Hepatocyte (in vitro differentiated cells): ENCODE data around the gene BCL7B. TPM values are rescaled to one million over a fixed set of nuclear protein-coding genes. Genes with fewer than 3 reads are reported as not detected.

Experiments
- DNase-seq: peaks from one replicate; pipeline ENCODE4 v3.0.0-alpha.2; 2016; ENCODE audit warnings: low spot score
- H2AFZ ChIP-seq: fragments of 200-600 bp; sonication (generic); 2 replicates; pipeline ENCODE4 v1.6.0; 2016; ENCODE audit warnings: antibody characterized with exemption, mild to moderate bottlenecking
- H3K27ac ChIP-seq: fragments of 200-600 bp; sonication (generic); 2 replicates; pipeline ENCODE4 v1.5.1; 2016; ENCODE audit warnings: mild to moderate bottlenecking
- H3K27me3 ChIP-seq: fragments of 200-600 bp; sonication (generic); 2 replicates; pipeline ENCODE4 v1.6.1; 2016
- H3K36me3 ChIP-seq: fragments of 200-600 bp; sonication (generic); replicated peaks from 2 replicates; pipeline ENCODE4 v1.5.1; 2016; ENCODE audit warnings: low read depth; ENCODE audit not compliant: insufficient read depth
- H3K4me1 ChIP-seq: fragments of 200-600 bp; sonication (generic); 2 replicates; pipeline ENCODE4 v1.5.1; 2016; ENCODE audit warnings: mild to moderate bottlenecking, moderate library complexity; ENCODE audit not compliant: insufficient read depth
- H3K4me2 ChIP-seq: fragments of 200-600 bp; sonication (generic); 2 replicates; pipeline ENCODE4 v1.6.0; 2016
- H3K4me3 ChIP-seq: fragments of 200-600 bp; sonication (generic); 2 replicates; pipeline ENCODE4 v1.5.1; 2016; ENCODE audit warnings: mild to moderate bottlenecking
- H3K79me2 ChIP-seq: fragments of 200-600 bp; sonication (generic); 2 replicates; pipeline ENCODE4 v1.6.0; 2017; ENCODE audit warnings: mild to moderate bottlenecking
- H3K9me2 ChIP-seq: fragments of 200-600 bp; sonication (generic); replicated peaks from 2 replicates; pipeline ENCODE4 v1.6.0; 2017; ENCODE audit warnings: mild to moderate bottlenecking; ENCODE audit not compliant: insufficient read depth
- H3K9me3 ChIP-seq: fragments of 200-600 bp; sonication (generic); 2 replicates; pipeline ENCODE4 v1.5.1; 2016; ENCODE audit warnings: low read depth, mild to moderate bottlenecking
- H4K20me1 ChIP-seq: fragments of 200-600 bp; sonication (generic); 2 replicates; pipeline ENCODE4 v1.6.0; 2016; ENCODE audit warnings: mild to moderate bottlenecking; ENCODE audit not compliant: insufficient read depth, poor library complexity, severe bottlenecking
- EZH2 ChIP-seq: fragments of 200-600 bp; sonication (generic); IDR thresholded peaks from 2 replicates; pipeline ENCODE4 v1.6.1; 2016; ENCODE audit warnings: antibody characterized with exemption, mild to moderate bottlenecking, borderline replicate concordance
- EZH2phosphoT487 ChIP-seq: fragments of 200-600 bp; sonication (generic); IDR thresholded peaks from one replicate; pipeline ENCODE4 v1.6.1; 2018; ENCODE audit warnings: antibody characterized with exemption, mild to moderate bottlenecking, low read depth, moderate library complexity; ENCODE audit not compliant: unreplicated experiment, severe bottlenecking
- WGBS: methylation state at CpG from one replicate; pipeline ENCODE4 v1.1.6; 2016; ENCODE audit warnings: low lambda C conversion rate; ENCODE audit errors: missing lambda C conversion rate; 5-methylcytosine and 5-hydroxymethylcytosine counted together
- polyA plus RNA-seq: library from polyadenylated mRNA; unstranded; fragments of >200 nt; fragmentation: Nextera tagmentation; extraction: Ambion mirVana; gene quantifications from 2 replicates; pipeline ENCODE4 v1.2.1, GENCODE V29; 2016
- total RNA-seq: library from RNA; depleted of rRNA; stranded (reverse); fragments of >200 nt; gene quantifications from 2 replicates; pipeline ENCODE4 v1.2.3, GENCODE V29; 2014
- TF ChIP-seq, protein P1 (sequence below): fragments of 200-600 bp; sonication (generic); IDR thresholded peaks from 2 replicates; pipeline ENCODE4 v1.5.1; 2016; ENCODE audit warnings: antibody characterized with exemption, mild to moderate bottlenecking; ENCODE audit not compliant: poor library complexity

BCL7B gene
- total and polyA plus RNA-seq, 2 experiments from 2014 or later = 44.7 to 54.0 TPM

DNA sequence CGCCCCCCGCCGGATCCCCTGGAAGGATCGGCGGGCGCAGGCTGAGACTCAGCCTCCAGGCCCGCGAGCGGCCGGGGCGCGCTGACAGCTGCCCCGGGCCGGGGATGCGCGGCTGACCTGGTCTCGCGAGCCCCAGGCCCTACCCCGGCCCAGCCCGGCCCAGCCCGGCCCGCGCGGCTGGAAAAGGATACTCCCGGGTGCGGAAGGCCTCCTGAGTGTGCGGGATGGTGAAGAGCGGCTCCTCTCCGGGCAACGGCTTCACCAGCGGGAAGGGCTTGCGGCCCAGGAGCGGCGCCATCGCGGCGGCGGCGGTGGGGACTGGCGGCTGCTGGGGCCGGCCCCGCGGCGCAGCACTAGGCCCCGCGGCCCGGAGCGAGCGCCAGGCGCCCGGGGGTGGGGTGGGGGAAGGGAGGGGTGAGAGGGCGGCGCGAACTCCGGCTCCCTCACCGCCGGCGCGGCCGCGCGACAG lies 35.8 kb downstream of the BCL7B start:
- DNase-seq = peak; percentile 79
- H3K79me2 ChIP-seq = peaks cover 53% of the 10 kb centered on the region
- WGBS = 0% methylated on average over 10 of the region's 62 CpGs
- peaks cover 42% of the 10 kb centered on the region for H4K20me1 ChIP-seq
- H3K27ac ChIP-seq = peak overlapping the region; percentile 89
- H3K9me3 ChIP-seq = no peaks in the 10 kb centered on the region
- peak overlapping the region; percentile 79 for H3K4me2 ChIP-seq
- no peaks in the 10 kb centered on the region for H3K9me2 ChIP-seq
- H2AFZ ChIP-seq = peak overlapping the region; percentile 58
- TF ChIP-seq, protein P1, sequence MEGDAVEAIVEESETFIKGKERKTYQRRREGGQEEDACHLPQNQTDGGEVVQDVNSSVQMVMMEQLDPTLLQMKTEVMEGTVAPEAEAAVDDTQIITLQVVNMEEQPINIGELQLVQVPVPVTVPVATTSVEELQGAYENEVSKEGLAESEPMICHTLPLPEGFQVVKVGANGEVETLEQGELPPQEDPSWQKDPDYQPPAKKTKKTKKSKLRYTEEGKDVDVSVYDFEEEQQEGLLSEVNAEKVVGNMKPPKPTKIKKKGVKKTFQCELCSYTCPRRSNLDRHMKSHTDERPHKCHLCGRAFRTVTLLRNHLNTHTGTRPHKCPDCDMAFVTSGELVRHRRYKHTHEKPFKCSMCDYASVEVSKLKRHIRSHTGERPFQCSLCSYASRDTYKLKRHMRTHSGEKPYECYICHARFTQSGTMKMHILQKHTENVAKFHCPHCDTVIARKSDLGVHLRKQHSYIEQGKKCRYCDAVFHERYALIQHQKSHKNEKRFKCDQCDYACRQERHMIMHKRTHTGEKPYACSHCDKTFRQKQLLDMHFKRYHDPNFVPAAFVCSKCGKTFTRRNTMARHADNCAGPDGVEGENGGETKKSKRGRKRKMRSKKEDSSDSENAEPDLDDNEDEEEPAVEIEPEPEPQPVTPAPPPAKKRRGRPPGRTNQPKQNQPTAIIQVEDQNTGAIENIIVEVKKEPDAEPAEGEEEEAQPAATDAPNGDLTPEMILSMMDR = no peak
- TF ChIP-seq EZH2phosphoT487 (no peak), EZH2 (no peak)
- peaks cover 17% of the 10 kb centered on the region for H3K4me1 ChIP-seq
- H3K4me3 ChIP-seq = peak overlapping the region; percentile 87
- no peaks in the 10 kb centered on the region for H3K36me3 ChIP-seq
- no peaks in the 10 kb centered on the region for H3K27me3 ChIP-seq

DNA sequence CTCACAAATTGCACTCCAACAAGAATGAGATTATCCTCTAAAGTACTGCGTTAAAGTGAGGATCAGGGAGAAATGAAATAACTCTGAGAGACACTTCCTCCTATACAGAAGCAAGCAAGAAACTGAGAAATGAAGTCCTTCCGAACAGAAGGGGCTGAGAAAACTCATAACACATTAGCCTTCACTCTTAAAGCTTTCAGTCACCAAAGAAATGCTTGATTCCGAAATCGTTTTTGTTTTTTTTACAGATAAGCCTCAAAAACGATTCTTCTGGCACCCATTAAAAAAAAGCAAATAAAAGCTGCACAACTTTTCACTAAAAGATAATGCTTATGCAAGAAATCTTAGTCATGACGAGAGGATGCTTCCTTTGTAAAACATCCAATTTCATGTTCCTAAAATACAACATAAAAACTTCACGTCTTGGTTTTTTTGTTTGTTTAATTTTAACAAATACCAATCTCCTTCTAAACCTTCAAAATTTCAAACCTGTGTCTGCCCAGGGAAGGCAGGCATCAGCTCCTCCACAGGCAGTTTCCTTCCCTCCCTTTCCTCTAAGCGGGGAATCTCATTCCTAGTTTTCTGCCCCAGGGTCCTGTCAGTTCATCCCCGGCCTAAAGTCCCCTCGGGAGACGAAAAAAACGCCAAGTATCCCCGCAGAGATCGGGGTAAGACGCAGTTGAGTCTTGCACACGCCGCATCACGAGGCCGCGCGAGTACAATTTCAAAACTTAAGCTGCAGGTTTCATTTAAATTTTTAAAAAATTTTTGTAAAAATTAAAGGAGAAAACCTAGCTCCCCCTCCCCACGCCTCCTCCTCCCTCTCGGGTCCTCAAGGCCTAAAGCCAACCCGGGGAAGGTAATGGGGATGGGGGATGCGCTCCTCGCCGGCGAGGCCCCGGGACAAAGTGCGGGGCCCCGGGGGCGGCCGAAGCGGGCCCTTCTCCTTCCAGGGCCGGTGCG lies 36.5 kb downstream of the BCL7B start:
- Histone ChIP-seq H3K4me1 (peaks cover 17% of the 10 kb centered on the region), H3K36me3 (no peaks in the 10 kb centered on the region), H3K4me2 (peak overlapping the region; percentile 79), H3K27me3 (no peaks in the 10 kb centered on the region), H3K27ac (peak overlapping the region; percentile 89), H4K20me1 (peaks cover 42% of the 10 kb centered on the region), H3K79me2 (peaks cover 60% of the 10 kb centered on the region), H3K4me3 (peak overlapping the region; percentile 87), H2AFZ (peak overlapping the region; percentile 58), H3K9me2 (no peaks in the 10 kb centered on the region), H3K9me3 (no peaks in the 10 kb centered on the region)
- TF ChIP-seq EZH2 = no peak
- TF ChIP-seq, protein P1 = no peak
- no peak for TF ChIP-seq EZH2phosphoT487
- peak; percentile 25 for DNase-seq
- WGBS = 2% methylated on average over 34 of the region's 36 CpGs

DNA sequence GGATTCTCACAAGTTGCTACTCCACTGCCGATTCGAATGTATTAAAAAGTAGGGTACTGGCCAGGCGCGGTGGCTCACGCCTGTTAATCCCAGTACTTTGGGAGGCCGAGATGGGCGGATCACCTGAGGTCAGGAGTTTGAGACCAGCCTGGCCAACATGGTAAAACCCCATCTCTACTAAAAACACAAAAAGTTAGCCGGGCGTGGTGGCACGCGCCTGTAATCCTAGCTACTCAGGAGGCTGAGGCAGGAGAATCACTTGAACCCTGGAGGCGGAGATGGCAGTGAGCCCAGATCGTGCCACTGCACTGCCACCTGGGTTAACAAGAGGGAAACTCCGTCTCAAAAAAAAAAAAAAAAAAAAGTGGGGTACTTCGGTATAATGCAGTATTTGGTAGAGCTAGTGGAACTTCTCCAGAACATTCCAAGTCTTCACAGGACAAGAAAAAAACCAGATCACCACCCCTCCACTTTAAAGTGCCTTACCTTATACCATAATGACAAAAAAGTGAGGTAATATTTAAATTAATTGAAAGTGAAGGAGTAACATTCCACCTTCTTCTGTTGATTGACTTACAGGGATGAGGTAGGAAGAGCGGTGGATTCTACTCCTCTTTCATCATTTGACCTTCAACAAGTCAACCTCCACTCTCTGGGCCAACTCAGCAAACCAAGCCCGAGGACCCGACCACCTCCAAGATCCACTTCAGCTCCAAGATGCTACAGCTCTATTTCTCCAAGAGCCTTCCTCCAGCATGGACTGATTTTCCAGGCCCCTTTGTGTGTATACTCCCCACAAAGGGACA lies 37.4 kb downstream of the BCL7B start:
- DNase-seq = no peak
- Histone ChIP-seq H3K27ac (peak overlapping the region; percentile 89), H4K20me1 (peaks cover 44% of the 10 kb centered on the region)

More for the DNA sequence above, 37.4 kb downstream of the BCL7B start:
- 76% methylated on average over 18 of the region's 18 CpGs for WGBS
- no peaks in the 10 kb centered on the region for H3K9me3 ChIP-seq
- no peaks in the 10 kb centered on the region for H3K36me3 ChIP-seq
- peak overlapping the region; percentile 79 for H3K4me2 ChIP-seq
- H3K4me1 ChIP-seq = peaks cover 17% of the 10 kb centered on the region
- no peak overlapping the region for H2AFZ ChIP-seq
- TF ChIP-seq EZH2phosphoT487 (no peak), EZH2 (no peak)
- TF ChIP-seq, protein P1 = no peak
- H3K9me2 ChIP-seq = no peaks in the 10 kb centered on the region
- H3K79me2 ChIP-seq = peaks cover 69% of the 10 kb centered on the region
- H3K4me3 ChIP-seq = peak overlapping the region; percentile 87
- H3K27me3 ChIP-seq = no peaks in the 10 kb centered on the region
